ENCODE measurements around the gene LYPD1.

DNA sequence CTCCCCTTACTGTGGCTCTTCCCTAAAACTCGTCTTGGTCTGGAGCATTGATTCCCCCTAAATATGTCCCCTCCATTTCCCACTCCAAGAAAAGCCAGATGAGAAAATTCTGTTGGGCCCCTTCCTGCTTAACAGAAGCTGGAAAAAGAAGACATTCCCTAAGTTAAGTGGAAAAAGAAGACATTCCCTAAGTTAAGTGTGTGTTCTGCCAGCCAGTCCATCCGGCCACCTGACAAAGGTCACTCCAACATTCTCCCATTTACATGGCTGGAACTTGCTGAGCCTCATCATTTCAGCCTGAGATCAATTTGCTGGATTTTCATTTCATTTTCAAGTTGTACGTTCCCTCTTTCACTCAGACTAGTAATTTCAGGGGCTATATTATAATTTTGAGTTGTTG lies 52.0 kb downstream of the LYPD1 start:
- TF ChIP-seq, protein P1, sequence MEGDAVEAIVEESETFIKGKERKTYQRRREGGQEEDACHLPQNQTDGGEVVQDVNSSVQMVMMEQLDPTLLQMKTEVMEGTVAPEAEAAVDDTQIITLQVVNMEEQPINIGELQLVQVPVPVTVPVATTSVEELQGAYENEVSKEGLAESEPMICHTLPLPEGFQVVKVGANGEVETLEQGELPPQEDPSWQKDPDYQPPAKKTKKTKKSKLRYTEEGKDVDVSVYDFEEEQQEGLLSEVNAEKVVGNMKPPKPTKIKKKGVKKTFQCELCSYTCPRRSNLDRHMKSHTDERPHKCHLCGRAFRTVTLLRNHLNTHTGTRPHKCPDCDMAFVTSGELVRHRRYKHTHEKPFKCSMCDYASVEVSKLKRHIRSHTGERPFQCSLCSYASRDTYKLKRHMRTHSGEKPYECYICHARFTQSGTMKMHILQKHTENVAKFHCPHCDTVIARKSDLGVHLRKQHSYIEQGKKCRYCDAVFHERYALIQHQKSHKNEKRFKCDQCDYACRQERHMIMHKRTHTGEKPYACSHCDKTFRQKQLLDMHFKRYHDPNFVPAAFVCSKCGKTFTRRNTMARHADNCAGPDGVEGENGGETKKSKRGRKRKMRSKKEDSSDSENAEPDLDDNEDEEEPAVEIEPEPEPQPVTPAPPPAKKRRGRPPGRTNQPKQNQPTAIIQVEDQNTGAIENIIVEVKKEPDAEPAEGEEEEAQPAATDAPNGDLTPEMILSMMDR (conservative IDR thresholded peaks at IDR 0.05; ENCODE audit: low read depth in 2 of 2) = no peak
- TF ChIP-seq EZH2phosphoT487 (IDR thresholded peaks at IDR 0.05; ENCODE audit: unreplicated experiment) (no peak), POLR2AphosphoS5 (IDR thresholded peaks at IDR 0.05; ENCODE audit: low read depth) (no peak), EZH2 (IDR thresholded peaks at IDR 0.05; ENCODE audit: low read depth, unreplicated experiment) (no peak), ZNF331 (CRISPR knock-in tag; IDR thresholded peaks at IDR 0.05; ENCODE audit: low read depth) (no peak), CREB1 (CRISPR knock-in tag; IDR thresholded peaks at IDR 0.05; ENCODE audit: low read depth) (no peak)
- TF ChIP-seq, protein P2, sequence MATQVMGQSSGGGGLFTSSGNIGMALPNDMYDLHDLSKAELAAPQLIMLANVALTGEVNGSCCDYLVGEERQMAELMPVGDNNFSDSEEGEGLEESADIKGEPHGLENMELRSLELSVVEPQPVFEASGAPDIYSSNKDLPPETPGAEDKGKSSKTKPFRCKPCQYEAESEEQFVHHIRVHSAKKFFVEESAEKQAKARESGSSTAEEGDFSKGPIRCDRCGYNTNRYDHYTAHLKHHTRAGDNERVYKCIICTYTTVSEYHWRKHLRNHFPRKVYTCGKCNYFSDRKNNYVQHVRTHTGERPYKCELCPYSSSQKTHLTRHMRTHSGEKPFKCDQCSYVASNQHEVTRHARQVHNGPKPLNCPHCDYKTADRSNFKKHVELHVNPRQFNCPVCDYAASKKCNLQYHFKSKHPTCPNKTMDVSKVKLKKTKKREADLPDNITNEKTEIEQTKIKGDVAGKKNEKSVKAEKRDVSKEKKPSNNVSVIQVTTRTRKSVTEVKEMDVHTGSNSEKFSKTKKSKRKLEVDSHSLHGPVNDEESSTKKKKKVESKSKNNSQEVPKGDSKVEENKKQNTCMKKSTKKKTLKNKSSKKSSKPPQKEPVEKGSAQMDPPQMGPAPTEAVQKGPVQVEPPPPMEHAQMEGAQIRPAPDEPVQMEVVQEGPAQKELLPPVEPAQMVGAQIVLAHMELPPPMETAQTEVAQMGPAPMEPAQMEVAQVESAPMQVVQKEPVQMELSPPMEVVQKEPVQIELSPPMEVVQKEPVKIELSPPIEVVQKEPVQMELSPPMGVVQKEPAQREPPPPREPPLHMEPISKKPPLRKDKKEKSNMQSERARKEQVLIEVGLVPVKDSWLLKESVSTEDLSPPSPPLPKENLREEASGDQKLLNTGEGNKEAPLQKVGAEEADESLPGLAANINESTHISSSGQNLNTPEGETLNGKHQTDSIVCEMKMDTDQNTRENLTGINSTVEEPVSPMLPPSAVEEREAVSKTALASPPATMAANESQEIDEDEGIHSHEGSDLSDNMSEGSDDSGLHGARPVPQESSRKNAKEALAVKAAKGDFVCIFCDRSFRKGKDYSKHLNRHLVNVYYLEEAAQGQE (IDR thresholded peaks at IDR 0.05; ENCODE audit: unreplicated experiment) = no peak
- TF ChIP-seq, protein P3, sequence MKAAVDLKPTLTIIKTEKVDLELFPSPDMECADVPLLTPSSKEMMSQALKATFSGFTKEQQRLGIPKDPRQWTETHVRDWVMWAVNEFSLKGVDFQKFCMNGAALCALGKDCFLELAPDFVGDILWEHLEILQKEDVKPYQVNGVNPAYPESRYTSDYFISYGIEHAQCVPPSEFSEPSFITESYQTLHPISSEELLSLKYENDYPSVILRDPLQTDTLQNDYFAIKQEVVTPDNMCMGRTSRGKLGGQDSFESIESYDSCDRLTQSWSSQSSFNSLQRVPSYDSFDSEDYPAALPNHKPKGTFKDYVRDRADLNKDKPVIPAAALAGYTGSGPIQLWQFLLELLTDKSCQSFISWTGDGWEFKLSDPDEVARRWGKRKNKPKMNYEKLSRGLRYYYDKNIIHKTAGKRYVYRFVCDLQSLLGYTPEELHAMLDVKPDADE (IDR thresholded peaks at IDR 0.05) = no peak
